Activated CD4-positive, alpha-beta T cell treated with anti-CD3 and anti-CD28 coated beads for 24 hours (primary cell): Measurements from ENCODE around the gene ALDH1A3.

Experiments
- DNase-seq, 2 donors: peaks; one replicate each; pipeline ENCODE4 v3.0.0-alpha.2; 2020; ENCODE audit warnings: low read depth in 2 of 2

Gene ALDH1A3

DNA sequence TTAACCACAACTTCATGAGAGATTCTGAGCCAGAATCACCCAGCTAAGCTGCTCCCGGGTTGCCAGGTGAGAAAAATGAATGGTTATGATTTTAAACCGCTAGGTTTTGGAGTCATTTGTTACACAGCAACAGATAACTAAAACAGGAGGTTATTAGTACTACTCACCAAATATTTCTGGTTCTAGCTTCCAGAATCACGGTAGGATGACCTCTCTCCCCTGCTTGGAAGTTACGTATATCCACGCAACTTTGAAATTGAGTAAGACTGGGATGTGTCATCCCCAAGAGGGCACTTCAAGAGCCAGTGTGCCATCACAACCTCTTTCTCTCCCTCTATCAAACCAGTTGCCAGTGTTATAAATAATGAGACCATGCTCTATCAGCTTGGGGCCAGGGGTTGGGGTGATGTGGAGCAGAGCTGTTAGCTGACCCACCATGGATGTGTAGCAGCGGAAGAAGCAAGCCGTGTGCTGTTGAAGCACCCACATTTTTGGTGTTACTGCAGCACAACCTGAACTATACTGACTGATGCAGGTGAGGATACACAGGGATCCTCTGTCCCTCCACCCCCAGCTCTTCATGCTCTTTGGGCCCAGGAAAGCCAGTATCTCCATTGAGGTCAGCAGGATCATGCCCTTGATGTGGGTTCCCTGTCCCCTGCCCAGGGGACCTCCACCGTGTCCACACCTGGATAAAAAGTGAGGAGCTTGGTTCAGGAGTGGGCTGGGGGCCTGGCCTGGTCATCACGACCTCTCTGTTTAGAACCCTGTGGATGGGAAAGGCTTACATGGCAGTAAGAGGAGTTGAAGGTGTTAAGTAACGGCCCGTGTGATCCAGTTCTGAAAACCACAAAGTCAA, 19.4 kb upstream of the ALDH1A3 start:
- DNase-seq = no peak

DNA sequence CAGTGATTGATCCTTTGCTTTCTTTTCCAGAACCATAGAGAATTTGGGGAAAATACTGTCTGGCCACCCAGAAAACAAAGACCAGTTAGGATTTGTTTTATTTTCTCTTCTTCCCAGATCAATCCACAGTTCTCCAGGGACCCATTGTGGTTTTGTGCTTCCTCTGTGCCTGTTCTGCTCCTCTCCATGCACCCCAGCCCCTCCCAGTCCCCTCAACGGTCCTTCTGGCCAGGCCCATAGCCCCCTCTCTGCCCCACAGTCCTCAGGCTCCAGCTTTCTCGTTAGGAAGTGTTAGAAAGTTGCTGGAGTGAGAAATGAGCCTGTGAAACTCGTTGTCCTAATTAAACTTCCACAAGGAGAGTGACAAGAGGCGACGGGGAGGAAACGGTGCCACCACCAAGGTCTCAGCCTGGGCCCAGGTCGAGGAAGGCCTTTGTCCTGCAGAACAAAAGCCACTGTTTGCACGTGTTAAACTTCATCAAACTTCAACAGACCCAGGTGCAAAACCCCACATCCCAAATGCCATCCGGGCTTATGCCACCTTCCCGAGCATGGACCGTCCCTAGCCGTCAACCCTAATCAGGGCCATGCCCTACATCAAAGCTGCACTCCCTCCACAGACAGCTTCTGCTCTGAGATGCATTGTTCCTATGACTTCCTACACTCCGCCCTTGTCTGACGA, 18.7 kb upstream of the ALDH1A3 start:
- DNase-seq = no peak

DNA sequence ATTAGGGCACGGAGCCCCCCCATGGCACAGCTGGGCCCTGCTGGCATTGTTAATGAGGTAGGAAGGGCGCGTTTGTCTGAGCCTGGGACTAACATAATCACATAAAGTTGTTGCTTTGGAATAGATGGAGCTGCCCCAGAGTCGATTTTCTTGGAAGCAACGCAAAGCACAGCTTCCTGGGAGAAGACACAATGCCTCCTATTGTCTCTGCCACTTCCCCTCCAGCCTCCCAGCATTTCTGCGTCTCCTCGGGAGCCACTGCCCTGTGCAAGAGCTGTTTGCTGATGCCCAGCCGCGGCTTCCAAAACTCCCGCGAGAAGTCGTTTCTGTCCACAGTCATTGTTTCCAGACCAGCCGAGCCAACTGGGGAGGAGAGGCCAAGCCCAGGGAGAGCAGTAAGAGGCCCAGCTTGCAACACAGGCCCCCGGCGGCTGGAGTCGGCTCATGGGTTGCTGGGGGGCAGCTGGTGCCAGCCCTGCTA, 18.1 kb upstream of the ALDH1A3 start:
- no peak for DNase-seq

- no peak for DNase-seq
Observed at GRCh38 chr15:100862162-100862561, 17.5 kb upstream of the ALDH1A3 start.

DNA sequence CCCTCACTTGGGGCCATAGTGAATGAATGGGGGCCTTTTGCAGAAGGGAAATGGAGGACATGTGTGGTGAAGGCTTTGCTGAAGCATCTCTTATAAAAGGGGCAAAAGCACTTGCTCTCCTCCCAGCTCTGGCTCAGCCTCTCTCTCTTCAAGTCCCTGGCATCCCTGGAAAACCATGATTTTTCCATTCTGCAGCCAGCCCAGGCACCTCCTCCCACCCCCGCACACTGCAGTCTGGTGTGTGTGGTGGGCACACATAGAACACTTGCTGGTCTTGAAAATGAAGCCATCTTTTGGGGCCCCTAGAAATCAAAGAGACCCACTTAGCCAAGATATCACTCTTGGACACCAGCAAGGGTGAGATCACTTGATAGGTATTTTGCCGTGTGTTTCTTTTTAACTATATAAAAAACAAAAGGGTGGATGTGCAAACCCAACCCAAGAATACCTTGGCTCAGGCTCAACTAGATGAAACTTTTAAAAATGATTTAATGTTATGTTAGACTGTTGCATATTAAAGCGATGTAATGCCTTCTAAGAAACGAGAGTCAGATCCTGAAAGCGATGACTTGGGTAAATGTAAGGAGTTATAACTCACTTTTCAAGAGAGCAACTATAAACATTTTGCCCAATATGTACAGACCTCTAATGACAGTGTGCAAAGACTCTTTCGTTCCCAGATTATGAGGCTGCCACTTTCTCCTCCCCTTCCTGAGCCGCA, 16.4 kb upstream of the ALDH1A3 start:
- no peak for DNase-seq

- no peak for DNase-seq
Observed at GRCh38 chr15:100863796-100864267, 15.8 kb upstream of the ALDH1A3 start.

DNA sequence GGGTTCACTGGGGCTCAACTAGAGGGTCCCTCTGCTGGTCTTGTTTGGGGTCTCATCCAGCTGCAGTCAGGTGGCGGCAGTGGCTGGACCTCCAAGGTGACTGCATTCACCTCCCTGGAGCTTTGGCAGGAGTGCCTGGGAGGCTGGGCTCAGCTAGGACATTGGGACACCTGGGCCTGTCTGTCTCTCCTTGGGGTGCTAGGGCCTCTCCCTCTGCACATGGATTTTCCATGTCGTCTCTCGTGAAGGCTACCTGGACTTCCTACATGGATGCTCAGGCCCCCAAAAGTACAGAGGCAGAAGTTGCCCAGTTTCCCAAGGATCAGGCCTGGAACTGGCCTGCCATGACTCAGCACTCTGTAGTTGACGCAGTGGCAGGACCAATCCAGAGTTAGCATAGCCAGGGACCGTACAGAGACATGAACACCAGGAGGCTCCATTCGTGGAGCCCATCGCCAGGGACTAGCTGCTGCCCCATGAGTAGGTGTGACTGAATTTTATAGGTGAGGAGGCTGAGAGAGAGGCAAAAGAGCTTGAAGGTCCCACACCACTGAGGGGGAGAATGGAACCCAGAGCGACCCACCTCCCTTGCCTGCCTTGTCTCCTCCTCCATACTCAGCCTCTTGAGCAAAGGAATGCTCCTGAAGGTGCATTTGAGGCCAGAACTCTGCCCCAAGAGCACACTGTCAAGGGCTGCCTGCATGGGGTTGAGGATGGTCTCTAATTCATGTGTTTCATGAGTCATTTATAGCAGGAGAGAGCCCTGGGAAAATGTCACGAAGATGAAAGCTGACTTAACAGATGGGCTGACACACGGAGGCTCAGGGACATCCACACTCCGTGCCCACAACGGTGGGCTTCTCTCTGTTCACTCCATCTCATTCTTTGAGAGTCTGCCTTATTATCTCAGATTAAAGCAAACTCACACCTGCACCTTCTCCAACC, 13.0 kb upstream of the ALDH1A3 start:
- DNase-seq = no peak

DNA sequence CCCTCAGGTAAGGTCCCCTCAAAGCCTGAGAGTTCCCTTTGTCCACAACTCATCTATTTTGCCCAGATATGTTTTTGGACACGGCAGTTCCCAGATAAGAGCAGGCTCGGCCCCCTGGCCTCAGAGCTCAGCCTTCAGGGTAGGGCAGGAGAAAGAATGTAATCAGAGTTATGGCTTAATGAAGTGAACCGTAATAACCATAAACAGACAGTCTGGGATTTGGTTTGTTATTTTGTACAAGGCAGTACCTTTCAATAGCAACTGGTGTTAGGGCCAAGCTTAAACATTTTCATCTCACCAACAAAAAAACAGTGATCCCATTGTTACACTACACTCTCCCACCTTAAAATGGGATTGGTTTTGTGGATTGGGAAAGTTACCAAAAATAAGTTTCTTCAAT, 12.2 kb upstream of the ALDH1A3 start:
- DNase-seq = no peak

GRCh38 chr15:100869151-100869999, 10.3 kb upstream of the ALDH1A3 start:
- DNase-seq = peak in 1 of 2 donors; percentile 17

DNA sequence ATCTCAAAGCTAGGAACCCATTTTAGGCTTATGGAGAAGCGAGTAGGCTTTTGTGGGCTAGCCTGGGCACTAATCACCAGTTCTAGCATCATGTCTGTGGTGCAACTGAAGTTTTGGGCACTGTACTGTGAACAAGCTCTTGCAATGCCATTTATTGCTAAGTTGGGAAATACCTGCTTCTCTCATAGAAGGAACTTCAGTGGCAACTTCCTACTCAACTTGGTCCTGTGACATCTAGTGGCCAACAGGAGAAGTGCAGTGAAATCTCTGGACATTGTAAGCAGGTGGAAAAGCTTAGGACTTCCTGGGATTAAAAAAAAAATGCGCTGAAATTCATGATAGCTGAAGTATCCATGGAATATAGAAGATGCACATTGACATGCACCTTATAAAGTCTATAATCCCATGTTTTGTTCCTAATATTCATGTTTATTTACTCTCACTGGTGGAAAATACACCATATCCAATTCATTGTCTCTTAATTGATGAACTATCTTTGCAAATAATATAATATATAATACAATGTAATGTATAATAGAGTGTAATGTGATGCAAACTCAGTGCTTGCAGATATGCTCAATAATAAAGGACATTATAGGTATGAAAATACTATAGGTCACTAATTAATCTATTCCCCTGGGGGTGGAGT, 6.5 kb upstream of the ALDH1A3 start:
- peak in 1 of 2 donors; percentile 14 for DNase-seq

GRCh38 chr15:100875495-100875894, 4.1 kb upstream of the ALDH1A3 start:
- no peak for DNase-seq

DNA sequence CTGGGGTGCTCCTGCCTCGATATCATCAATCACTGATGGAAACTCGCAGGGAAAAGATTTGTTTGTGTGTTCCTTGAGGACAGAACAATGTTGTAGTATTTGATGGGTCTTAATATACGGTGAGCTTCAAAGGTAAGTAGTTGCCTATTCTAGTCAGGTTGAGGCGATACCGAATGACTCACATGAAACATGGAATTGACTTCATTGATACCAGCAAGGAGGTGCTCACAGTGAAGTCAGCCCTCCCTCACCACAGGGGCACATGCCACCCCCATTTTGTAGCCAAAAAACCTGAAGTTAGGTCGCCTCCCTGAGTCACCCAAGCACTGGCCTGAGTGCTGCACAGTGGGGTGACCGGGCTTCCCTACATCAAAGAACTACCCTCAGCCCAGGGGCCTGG, 3.7 kb upstream of the ALDH1A3 start:
- DNase-seq = no peak

GRCh38 chr15:100877551-100877950, 2.1 kb upstream of the ALDH1A3 start:
- no peak for DNase-seq

DNA sequence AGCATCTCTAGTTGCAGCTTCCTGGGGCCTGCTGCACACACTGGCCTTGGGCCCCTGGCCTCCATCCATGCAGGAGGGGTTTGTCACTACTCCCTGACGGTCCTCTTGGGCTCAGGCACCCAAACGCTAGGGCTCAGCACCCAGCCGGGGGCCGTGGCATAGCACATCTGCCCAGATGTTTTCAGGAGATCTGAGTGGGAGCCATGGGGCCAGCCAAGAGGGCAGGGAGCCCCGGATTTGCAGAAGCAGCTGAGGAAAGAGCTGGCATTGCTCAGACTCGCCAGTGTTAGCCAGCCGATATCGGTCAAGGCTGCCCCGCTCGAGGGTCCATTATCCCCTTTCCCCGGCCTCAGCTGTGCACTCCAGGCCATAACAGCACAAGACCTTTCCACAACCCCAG, 1.5 kb upstream of the ALDH1A3 start:
- DNase-seq = no peak

- DNase-seq = no peak
Observed at GRCh38 chr15:100878648-100879047, 983 bp upstream of the ALDH1A3 start.

DNA sequence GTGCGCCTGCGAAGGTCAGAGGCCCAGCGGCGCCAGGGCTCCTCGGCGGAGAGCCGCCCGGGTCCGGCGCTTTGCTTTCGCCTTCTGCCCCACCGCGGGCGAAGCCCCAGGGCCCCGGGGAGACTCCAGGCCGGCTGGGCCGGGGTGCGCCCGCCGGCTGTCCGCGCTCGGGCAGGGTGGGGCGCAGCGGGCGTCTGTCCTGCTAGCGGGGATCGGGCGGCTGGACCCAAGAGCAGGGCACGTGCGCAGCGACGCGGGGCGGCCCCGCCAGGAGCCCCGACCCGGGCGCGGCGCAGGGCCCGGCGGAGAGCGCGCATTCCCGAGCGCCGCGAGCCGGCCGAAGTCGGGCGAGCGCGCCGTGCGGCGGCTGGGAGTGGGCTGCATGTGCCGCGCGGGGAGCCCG, 569 bp upstream of the ALDH1A3 start:
- no peak for DNase-seq

- no peak for DNase-seq
Observed at GRCh38 chr15:100880139-100880896, 687 bp downstream of the ALDH1A3 start.

DNA sequence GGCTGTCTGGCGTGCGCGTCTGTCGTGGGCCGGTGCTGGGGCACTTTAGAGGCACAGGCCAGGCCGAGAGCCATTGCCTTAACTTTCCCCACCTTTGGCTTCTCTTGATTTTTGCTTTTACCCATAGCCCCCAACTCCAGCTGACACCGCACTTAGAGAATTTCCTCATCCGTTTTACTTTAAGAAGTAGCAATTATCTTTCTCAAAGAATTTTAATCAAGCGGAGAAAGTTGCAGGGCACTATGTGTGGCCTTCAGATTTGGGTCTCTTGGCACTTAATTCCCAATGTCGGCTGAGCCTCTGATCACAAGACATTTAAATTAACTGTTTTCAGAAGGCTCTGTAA, 1.2 kb downstream of the ALDH1A3 start:
- no peak for DNase-seq
